SK-N-SH treated with all-trans-retinoic acid at 6 μM for 48 hours (cell line): ENCODE measurements around the gene CCDC3.

Source experiments
- ATAC-seq: fragments of 200-7000 bp; cut with Tn5 transposase; 3 replicates; pipeline ENCODE4 v1.9.1; 2020; ENCODE audit warnings: mild to moderate bottlenecking, moderate library complexity
- ARNTL ChIP-seq: fragments of 450-650 bp; formaldehyde crosslinking; IDR thresholded peaks from 2 replicates; pipeline ENCODE4 v1.5.0; 2020; ENCODE audit warnings: low read depth, mild to moderate bottlenecking, moderate library complexity, borderline replicate concordance
- BACH2 ChIP-seq: fragments of 250-450 bp; sonication (Bioruptor Pico); IDR thresholded peaks from 2 replicates; pipeline ENCODE4 v1.9.0; 2021; ENCODE audit warnings: mild to moderate bottlenecking, borderline replicate concordance
- ESRRG ChIP-seq: fragments of 250-450 bp; sonication (Bioruptor Pico); IDR thresholded peaks from 2 replicates; pipeline ENCODE4 v1.6.1; 2021; ENCODE audit warnings: mild to moderate bottlenecking
- GLIS3 ChIP-seq: fragments of 250-450 bp; sonication (Bioruptor Pico); IDR thresholded peaks from 2 replicates; pipeline ENCODE4 v1.5.0; 2020; ENCODE audit warnings: mild to moderate bottlenecking, moderate library complexity
- ISL1 ChIP-seq: fragments of 250-450 bp; sonication (Bioruptor Pico); IDR thresholded peaks from 2 replicates; pipeline ENCODE4 v2.1.2; 2022; ENCODE audit warnings: mild to moderate bottlenecking, moderate library complexity
- OSR1 ChIP-seq: fragments of 250-450 bp; sonication (Bioruptor Pico); IDR thresholded peaks from 2 replicates; pipeline ENCODE4 v1.8.0; 2022; ENCODE audit warnings: moderate library complexity, mild to moderate bottlenecking, inconsistent platforms
- RARB ChIP-seq: fragments of 250-450 bp; sonication (Bioruptor Pico); IDR thresholded peaks from 2 replicates; pipeline ENCODE4 v1.8.0; 2021; ENCODE audit warnings: mild to moderate bottlenecking, moderate library complexity
- SNAI2 ChIP-seq: fragments of 250-450 bp; sonication (Bioruptor Pico); IDR thresholded peaks from 2 replicates; pipeline ENCODE4 v1.5.0; 2020; ENCODE audit warnings: mild to moderate bottlenecking, moderate library complexity
- TCF4 ChIP-seq: fragments of 250-450 bp; sonication (Bioruptor Pico); IDR thresholded peaks from 2 replicates; pipeline ENCODE4 v1.8.0; 2021; ENCODE audit warnings: mild to moderate bottlenecking, moderate library complexity, borderline replicate concordance
- TOX ChIP-seq: fragments of 250-450 bp; sonication (Bioruptor Pico); IDR thresholded peaks from 2 replicates; pipeline ENCODE4 v1.8.0; 2021; ENCODE audit warnings: mild to moderate bottlenecking, moderate library complexity, borderline replicate concordance
- ZC3H10 ChIP-seq: fragments of 250-450 bp; sonication (Bioruptor Pico); IDR thresholded peaks from 2 replicates; pipeline ENCODE4 v1.5.1; 2021; ENCODE audit warnings: mild to moderate bottlenecking, moderate library complexity
- ZFP3 ChIP-seq: fragments of 250-450 bp; sonication (Bioruptor Pico); IDR thresholded peaks from 2 replicates; pipeline ENCODE4 v1.5.0; 2020; ENCODE audit warnings: mild to moderate bottlenecking, moderate library complexity
- ZFP30 ChIP-seq: fragments of 450-650 bp; formaldehyde crosslinking; IDR thresholded peaks from 2 replicates; pipeline ENCODE4 v1.5.0; 2022; ENCODE audit warnings: mild to moderate bottlenecking, moderate library complexity
- ZNF565 ChIP-seq: fragments of 450-650 bp; formaldehyde crosslinking; conservative IDR thresholded peaks from 2 replicates; pipeline ENCODE4 v1.5.0; 2020; ENCODE audit warnings: low read depth, mild to moderate bottlenecking, moderate library complexity
- ZNF70 ChIP-seq: fragments of 450-650 bp; formaldehyde crosslinking; IDR thresholded peaks from 2 replicates; pipeline ENCODE4 v1.5.0; 2020; ENCODE audit warnings: mild to moderate bottlenecking, moderate library complexity
- ZNF8 ChIP-seq: fragments of 450-650 bp; formaldehyde crosslinking; IDR thresholded peaks from 2 replicates; pipeline ENCODE4 v1.5.0; 2020; ENCODE audit warnings: mild to moderate bottlenecking, moderate library complexity
- TF ChIP-seq, protein P1 (sequence below): fragments of 250-450 bp; sonication (Bioruptor Pico); IDR thresholded peaks from 2 replicates; pipeline ENCODE4 v1.8.0; 2020; ENCODE audit warnings: mild to moderate bottlenecking, moderate library complexity, borderline replicate concordance
- TF ChIP-seq, protein P2 (sequence below): fragments of 250-450 bp; sonication (Bioruptor Pico); IDR thresholded peaks from 2 replicates; pipeline ENCODE4 v1.5.0; 2020; ENCODE audit warnings: mild to moderate bottlenecking, moderate library complexity

Gene CCDC3

DNA sequence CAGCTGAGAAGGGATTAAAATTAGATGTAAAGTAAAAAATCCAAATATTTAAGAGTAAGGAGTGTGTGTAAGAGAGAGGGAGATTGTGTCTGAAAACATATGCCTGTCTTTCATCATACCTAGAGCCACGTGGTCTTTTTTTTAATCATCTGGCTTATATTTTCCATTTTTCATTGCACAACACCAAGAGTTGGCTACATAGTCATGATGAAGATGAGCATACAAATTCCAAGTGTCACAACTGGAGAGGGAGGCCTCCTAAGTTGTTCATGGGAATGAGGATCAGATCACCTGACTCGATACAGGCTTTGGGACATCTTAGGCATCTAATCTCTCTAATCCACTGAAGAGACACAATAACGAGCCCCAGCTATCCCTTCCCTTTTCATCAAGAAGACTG is 47.2 kb upstream of the CCDC3 start:
- no peak for ATAC-seq
- TF ChIP-seq ZNF565 (CRISPR knock-in tag), result no peak
- TF ChIP-seq, protein P1, sequence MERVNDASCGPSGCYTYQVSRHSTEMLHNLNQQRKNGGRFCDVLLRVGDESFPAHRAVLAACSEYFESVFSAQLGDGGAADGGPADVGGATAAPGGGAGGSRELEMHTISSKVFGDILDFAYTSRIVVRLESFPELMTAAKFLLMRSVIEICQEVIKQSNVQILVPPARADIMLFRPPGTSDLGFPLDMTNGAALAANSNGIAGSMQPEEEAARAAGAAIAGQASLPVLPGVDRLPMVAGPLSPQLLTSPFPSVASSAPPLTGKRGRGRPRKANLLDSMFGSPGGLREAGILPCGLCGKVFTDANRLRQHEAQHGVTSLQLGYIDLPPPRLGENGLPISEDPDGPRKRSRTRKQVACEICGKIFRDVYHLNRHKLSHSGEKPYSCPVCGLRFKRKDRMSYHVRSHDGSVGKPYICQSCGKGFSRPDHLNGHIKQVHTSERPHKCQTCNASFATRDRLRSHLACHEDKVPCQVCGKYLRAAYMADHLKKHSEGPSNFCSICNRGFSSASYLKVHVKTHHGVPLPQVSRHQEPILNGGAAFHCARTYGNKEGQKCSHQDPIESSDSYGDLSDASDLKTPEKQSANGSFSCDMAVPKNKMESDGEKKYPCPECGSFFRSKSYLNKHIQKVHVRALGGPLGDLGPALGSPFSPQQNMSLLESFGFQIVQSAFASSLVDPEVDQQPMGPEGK (CRISPR knock-in tag), result no peak
- no peak for TF ChIP-seq ESRRG

DNA sequence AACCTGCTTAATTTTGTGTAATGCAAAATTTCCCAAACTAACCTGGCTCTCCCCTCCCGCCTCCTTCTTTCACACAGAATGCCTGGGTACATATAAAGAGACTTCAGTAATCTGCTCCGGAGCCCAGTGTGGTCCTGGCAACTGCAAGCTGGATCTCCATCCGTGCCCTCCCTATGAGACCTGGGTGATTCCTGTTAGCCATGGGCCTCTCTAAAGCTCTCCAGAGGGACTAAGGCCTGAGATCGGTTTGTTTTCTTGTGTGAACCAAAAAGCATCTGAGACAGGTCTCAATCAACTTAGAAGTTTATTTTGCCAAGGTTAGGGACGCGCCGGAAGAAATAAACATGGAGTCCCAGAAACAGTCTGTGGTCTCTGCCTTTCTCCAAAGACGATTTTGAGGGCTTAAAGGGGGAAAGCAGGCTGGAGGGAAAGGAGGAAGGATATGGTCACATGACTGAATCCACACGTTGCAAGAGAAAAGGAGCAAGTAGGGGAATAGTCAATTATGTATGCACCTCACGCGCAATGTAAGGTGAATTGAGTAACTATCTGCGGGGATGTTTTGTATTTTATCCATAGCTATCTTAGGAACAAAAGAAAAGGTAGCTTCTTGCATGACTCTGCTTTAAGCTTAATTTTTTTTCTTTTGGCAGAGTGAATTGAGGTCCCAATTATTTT is 46.2 kb upstream of the CCDC3 start:
- TF ChIP-seq, protein P2, sequence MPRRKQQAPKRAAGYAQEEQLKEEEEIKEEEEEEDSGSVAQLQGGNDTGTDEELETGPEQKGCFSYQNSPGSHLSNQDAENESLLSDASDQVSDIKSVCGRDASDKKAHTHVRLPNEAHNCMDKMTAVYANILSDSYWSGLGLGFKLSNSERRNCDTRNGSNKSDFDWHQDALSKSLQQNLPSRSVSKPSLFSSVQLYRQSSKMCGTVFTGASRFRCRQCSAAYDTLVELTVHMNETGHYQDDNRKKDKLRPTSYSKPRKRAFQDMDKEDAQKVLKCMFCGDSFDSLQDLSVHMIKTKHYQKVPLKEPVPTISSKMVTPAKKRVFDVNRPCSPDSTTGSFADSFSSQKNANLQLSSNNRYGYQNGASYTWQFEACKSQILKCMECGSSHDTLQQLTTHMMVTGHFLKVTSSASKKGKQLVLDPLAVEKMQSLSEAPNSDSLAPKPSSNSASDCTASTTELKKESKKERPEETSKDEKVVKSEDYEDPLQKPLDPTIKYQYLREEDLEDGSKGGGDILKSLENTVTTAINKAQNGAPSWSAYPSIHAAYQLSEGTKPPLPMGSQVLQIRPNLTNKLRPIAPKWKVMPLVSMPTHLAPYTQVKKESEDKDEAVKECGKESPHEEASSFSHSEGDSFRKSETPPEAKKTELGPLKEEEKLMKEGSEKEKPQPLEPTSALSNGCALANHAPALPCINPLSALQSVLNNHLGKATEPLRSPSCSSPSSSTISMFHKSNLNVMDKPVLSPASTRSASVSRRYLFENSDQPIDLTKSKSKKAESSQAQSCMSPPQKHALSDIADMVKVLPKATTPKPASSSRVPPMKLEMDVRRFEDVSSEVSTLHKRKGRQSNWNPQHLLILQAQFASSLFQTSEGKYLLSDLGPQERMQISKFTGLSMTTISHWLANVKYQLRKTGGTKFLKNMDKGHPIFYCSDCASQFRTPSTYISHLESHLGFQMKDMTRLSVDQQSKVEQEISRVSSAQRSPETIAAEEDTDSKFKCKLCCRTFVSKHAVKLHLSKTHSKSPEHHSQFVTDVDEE, result no peak
- TF ChIP-seq OSR1 (CRISPR knock-in tag) (no peak), ZFP3 (CRISPR knock-in tag) (no peak), ZNF70 (CRISPR knock-in tag) (no peak), ISL1 (no peak), RARB (CRISPR knock-in tag) (no peak), BACH2 (CRISPR knock-in tag) (no peak), ZNF565 (CRISPR knock-in tag) (no peak), GLIS3 (CRISPR knock-in tag) (no peak), ZC3H10 (CRISPR knock-in tag) (no peak), SNAI2 (CRISPR knock-in tag) (no peak)
- TF ChIP-seq, protein P1 (CRISPR knock-in tag), result no peak
- ATAC-seq, result no peak

DNA sequence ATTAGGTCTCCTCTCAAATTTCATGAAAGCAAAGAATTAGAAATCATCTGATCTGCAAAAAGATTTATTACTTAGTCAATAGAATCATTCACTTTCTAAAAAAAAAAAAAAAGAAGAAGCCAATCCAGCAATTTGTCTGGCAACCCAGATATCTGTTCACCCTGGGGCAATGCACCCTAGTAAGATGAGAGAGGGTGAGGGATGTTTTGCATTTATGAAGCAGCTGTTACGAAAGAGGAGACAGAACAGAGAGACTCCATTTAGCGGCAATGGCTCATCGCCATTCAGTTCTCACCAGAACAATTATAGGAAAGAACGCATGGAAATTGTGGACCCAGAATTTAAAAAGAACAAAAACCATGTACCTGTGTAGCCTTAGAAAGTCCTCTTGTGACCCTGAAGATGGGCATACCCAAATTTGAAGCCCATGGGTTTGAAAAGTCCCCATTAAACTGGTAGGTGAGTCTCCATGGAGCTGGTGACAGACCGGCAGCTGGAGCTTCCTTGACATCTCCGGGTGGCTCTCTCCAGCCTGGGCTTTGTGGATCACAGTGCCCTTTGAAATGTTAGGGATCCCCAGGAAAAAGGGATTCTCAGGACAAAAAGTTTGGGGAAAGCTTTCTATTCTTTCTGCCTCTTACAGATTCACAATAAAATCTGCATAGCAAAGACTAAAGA is 45.5 kb upstream of the CCDC3 start:
- TF ChIP-seq BACH2 (CRISPR knock-in tag) (no peak), ZNF8 (CRISPR knock-in tag) (no peak), ESRRG (no peak), ZFP3 (CRISPR knock-in tag) (no peak), ZNF70 (CRISPR knock-in tag) (no peak), ZFP30 (CRISPR knock-in tag) (no peak), ARNTL (no peak), SNAI2 (CRISPR knock-in tag) (no peak), TCF4 (CRISPR knock-in tag) (no peak), ISL1 (no peak), GLIS3 (CRISPR knock-in tag) (no peak), TOX (CRISPR knock-in tag) (no peak), OSR1 (CRISPR knock-in tag) (no peak), RARB (CRISPR knock-in tag) (no peak)
- TF ChIP-seq, protein P2, result no peak
- TF ChIP-seq, protein P1 (CRISPR knock-in tag), result no peak

More for the DNA sequence above, 45.5 kb upstream of the CCDC3 start:
- ATAC-seq, result no peak
